Measurements from ENCODE around the gene MTCH1. TPM values are rescaled to one million over a fixed set of nuclear protein-coding genes. Genes with fewer than 3 reads are reported as not detected.

Gene MTCH1
- total RNA-seq, 1 donor from 2014 or later, result 144 TPM

DNA sequence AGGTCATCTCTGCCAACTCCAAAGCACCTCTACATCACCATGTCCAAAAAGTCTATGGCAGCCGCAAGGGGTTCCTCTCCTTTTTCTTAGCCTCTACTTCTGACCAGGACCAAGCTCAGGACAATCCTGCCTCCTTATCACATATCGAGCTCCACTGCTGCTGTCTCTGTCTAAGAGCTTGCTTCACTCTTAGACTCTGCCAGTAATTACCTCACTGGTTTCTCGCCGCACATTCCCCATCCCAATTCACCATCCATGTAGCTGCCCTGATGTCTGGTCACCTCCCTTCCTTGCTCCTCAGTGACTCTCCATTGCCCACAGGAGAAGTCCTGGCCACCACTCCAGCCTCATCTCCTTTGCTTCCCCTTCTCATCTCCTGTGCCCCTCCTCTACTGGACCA lies 55.5 kb downstream of the MTCH1 start:
- TF ChIP-seq EZH2 (IDR thresholded peaks at IDR 0.05) (no peak), CTCF (IDR thresholded peaks at IDR 0.05) (no peak), EZH2phosphoT487 (IDR thresholded peaks at IDR 0.05) (no peak)
- Histone ChIP-seq H3K4me3 (no peak overlapping the region), H3K9ac (no peak overlapping the region), H3K27me3 (no peaks in the 10 kb centered on the region), H3K9me3 (ENCODE audit: low read depth) (no peaks in the 10 kb centered on the region), H2AFZ (replicated peaks) (no peak overlapping the region), H4K20me1 (ENCODE audit: low read depth) (no peaks in the 10 kb centered on the region), H3K27ac (no peak overlapping the region), H3K4me1 (no peaks in the 10 kb centered on the region), H3K4me2 (no peak overlapping the region), H3F3A (ENCODE audit: low read depth) (no peaks in the 10 kb centered on the region), H3K79me2 (ENCODE audit: low read depth) (no peaks in the 10 kb centered on the region), H3K36me3 (no peaks in the 10 kb centered on the region)
- no peak for DNase-seq (ENCODE audit: low spot score)
- H3K9me3 Mint-ChIP-seq, result no peaks in the 10 kb centered on the region
- no peak overlapping the region for H3K4me3 Mint-ChIP-seq
- peaks cover 11% of the 10 kb centered on the region for H3K4me1 Mint-ChIP-seq
- peaks cover 4% of the 10 kb centered on the region for H3K27me3 Mint-ChIP-seq (ENCODE audit: insufficient read depth, low read depth)
- no peaks in the 10 kb centered on the region for H3K36me3 Mint-ChIP-seq
- no peak overlapping the region for H3K27ac Mint-ChIP-seq

- H3K9me3 Mint-ChIP-seq, result no peaks in the 10 kb centered on the region
- DNase-seq (ENCODE audit: low spot score), result no peak
- peaks cover 11% of the 10 kb centered on the region for H3K4me1 Mint-ChIP-seq
- H3K4me1 ChIP-seq, result no peaks in the 10 kb centered on the region
- H3K9ac ChIP-seq, result no peak overlapping the region
- peaks cover 4% of the 10 kb centered on the region for H3K27me3 Mint-ChIP-seq (ENCODE audit: insufficient read depth, low read depth)
- no peaks in the 10 kb centered on the region for H3K79me2 ChIP-seq (ENCODE audit: low read depth)
- no peaks in the 10 kb centered on the region for H3K36me3 Mint-ChIP-seq
- H3K4me3 Mint-ChIP-seq, result no peak overlapping the region
- H2AFZ ChIP-seq (replicated peaks), result no peak overlapping the region
- TF ChIP-seq EZH2phosphoT487 (IDR thresholded peaks at IDR 0.05), result no peak
- no peak for TF ChIP-seq EZH2 (IDR thresholded peaks at IDR 0.05)
- no peak for TF ChIP-seq CTCF (IDR thresholded peaks at IDR 0.05)
- no peaks in the 10 kb centered on the region for H3K36me3 ChIP-seq
- H3F3A ChIP-seq (ENCODE audit: low read depth), result no peaks in the 10 kb centered on the region
- no peaks in the 10 kb centered on the region for H3K9me3 ChIP-seq (ENCODE audit: low read depth)
- H3K27me3 ChIP-seq, result no peaks in the 10 kb centered on the region
- H3K27ac Mint-ChIP-seq, result no peak overlapping the region
- no peaks in the 10 kb centered on the region for H4K20me1 ChIP-seq (ENCODE audit: low read depth)
- H3K4me3 ChIP-seq, result no peak overlapping the region
- H3K27ac ChIP-seq, result no peak overlapping the region
- no peak overlapping the region for H3K4me2 ChIP-seq
These were observed 56.4 kb downstream of the MTCH1 start for GRCh38 chr6:36929607-36930006.

DNA sequence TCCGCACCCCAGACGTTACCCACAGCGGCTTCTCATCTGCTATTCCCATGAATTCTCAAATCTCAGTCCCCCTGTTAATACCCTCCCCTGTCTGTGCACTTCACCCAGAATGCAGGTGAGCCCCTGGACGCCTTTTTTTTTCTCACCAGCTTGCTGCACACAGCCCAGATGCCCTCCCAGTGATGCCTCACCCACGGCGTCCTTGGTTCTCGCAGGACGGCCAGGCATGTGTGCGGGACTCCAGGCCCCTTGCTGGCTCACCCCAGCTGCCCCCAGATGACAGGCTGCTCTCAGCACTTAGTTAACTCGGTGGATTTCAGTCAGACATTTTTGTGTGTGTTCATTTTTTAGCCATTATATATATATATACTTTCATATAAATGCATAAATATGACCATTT lies 56.8 kb downstream of the MTCH1 start:
- no peak overlapping the region for H2AFZ ChIP-seq (replicated peaks)
- no peaks in the 10 kb centered on the region for H3K9me3 Mint-ChIP-seq
- H3K27me3 Mint-ChIP-seq (ENCODE audit: insufficient read depth, low read depth), result peaks cover 4% of the 10 kb centered on the region
- H4K20me1 ChIP-seq (ENCODE audit: low read depth), result no peaks in the 10 kb centered on the region
- H3K4me1 ChIP-seq, result no peaks in the 10 kb centered on the region
- H3K36me3 ChIP-seq, result no peaks in the 10 kb centered on the region
- H3K4me3 Mint-ChIP-seq, result no peak overlapping the region
- no peak overlapping the region for H3K9ac ChIP-seq
- no peak for TF ChIP-seq EZH2 (IDR thresholded peaks at IDR 0.05)
- no peak for TF ChIP-seq CTCF (IDR thresholded peaks at IDR 0.05)
- TF ChIP-seq EZH2phosphoT487 (IDR thresholded peaks at IDR 0.05), result no peak
- H3K9me3 ChIP-seq (ENCODE audit: low read depth), result no peaks in the 10 kb centered on the region
- no peak overlapping the region for H3K4me3 ChIP-seq
- H3K27ac ChIP-seq, result no peak overlapping the region
- H3K27me3 ChIP-seq, result no peaks in the 10 kb centered on the region
- no peaks in the 10 kb centered on the region for H3F3A ChIP-seq (ENCODE audit: low read depth)
- no peak overlapping the region for H3K4me2 ChIP-seq
- peaks cover 2% of the 10 kb centered on the region for H3K36me3 Mint-ChIP-seq
- no peak overlapping the region for H3K27ac Mint-ChIP-seq
- no peaks in the 10 kb centered on the region for H3K79me2 ChIP-seq (ENCODE audit: low read depth)
- DNase-seq (ENCODE audit: low spot score), result no peak
- peaks cover 11% of the 10 kb centered on the region for H3K4me1 Mint-ChIP-seq

- H3K9me3 Mint-ChIP-seq, result no peaks in the 10 kb centered on the region
- no peak for DNase-seq (ENCODE audit: low spot score)
- no peak overlapping the region for H3K27ac Mint-ChIP-seq
- Histone ChIP-seq H3K27ac (no peak overlapping the region), H3F3A (ENCODE audit: low read depth) (no peaks in the 10 kb centered on the region), H3K4me3 (no peak overlapping the region), H3K9ac (no peak overlapping the region), H4K20me1 (ENCODE audit: low read depth) (no peaks in the 10 kb centered on the region), H3K9me3 (ENCODE audit: low read depth) (no peaks in the 10 kb centered on the region), H3K4me2 (no peak overlapping the region), H3K27me3 (no peaks in the 10 kb centered on the region), H3K79me2 (ENCODE audit: low read depth) (no peaks in the 10 kb centered on the region), H3K36me3 (no peaks in the 10 kb centered on the region), H3K4me1 (no peaks in the 10 kb centered on the region), H2AFZ (replicated peaks) (no peak overlapping the region)
- TF ChIP-seq EZH2 (IDR thresholded peaks at IDR 0.05), result no peak
- no peak for TF ChIP-seq CTCF (IDR thresholded peaks at IDR 0.05)
- no peak for TF ChIP-seq EZH2phosphoT487 (IDR thresholded peaks at IDR 0.05)
- peaks cover 11% of the 10 kb centered on the region for H3K4me1 Mint-ChIP-seq
- peaks cover 4% of the 10 kb centered on the region for H3K27me3 Mint-ChIP-seq (ENCODE audit: insufficient read depth, low read depth)
- H3K4me3 Mint-ChIP-seq, result no peak overlapping the region
- H3K36me3 Mint-ChIP-seq, result peaks cover 4% of the 10 kb centered on the region
These were observed 57.5 kb downstream of the MTCH1 start for GRCh38 chr6:36928547-36928918.
